Measurements from ENCODE around the gene NGRN.

The NGRN gene

DNA sequence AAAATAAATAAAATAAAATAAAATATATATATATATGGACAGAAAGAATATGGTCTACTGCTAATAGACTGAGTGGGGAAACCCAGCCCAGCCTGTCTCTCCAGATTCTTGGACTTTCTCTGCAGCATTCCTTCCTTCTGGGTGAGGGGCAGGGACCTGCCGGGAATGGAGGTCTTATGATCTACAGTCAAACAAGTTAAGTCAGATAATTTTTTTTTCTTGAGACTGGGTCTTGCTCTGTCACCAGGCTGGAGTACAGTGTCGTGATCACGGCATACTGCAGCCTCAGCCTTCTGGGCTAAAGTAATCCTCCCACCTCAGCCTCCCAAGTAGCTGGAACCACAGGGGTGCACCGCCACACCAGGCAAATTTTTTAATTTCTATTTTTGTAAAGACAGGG lies 53.1 kb downstream of the NGRN start:
- DNase-seq (ENCODE audit: low spot score) = no peak

DNA sequence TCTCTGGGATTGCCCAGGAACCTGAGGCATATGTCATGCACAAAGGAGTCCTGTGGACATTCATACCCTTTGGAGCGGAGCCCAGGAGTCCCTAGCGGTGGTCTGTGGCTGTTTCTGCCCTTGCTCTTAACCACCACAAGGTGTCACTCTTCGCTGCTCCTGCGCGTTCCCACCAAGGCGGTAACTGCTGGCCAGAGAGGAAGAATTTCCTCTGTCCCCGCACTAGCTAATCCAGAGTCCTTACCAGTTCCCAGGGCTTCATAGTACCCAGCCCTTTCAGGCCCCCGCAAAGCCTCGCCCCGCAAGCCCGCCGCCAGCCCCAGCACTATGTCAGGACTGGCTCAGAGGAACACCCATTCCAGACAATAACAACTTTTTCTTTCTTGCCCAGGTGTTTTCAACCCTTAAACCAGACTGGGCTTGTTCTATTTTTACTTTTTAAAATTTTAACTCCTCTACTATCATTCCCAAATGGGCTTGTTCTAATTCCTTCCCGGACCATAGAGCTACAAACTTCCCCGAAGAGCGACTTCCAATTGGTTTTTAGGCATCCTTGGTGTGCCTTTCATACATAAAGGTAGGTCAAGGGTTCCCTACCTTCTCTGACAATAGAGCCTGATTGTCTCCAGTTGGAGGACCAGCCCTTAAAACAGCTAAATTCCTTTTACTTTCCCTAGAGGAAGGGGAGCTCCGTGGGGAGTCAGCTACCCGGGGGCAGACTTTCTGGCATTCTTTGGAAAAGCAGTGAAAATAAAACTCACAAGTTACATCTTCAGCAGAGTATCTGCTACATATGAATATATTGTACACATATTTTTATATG lies 54.8 kb downstream of the NGRN start:
- DNase-seq (ENCODE audit: low spot score) = peak; percentile 72

DNA sequence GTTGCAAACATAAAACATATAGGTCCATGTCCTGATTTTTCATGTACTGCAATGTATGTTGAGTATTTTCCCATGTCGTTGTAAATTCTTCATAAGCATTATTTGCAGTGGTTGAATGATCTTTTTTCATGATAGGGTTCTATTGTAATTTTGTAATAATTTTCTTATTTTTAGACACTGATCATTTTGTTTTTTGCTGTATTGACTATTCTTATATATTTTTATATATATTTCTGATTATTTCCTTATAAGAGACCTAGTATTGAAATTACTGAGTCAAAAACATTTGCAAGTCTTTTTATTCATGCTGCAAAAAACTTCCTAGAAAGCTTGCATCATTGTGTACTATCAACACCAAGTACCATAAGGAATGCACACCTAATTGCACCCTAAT lies 55.4 kb downstream of the NGRN start:
- no peak for DNase-seq (ENCODE audit: low spot score)

Measured in CD4-positive, alpha-beta T cell treated with Interleukin-15 for 4 hours (primary cell).